Activated CD8-positive, alpha-beta memory T cell treated with anti-CD3 and anti-CD28 coated beads, Interleukin-2, amount 10 ng/mL, durations not matched to agents 7 days and 5 days (primary cell): ENCODE data around the gene ADAMTS17. TPM values are rescaled to one million over a fixed set of nuclear protein-coding genes. Genes with fewer than 3 reads are reported as not detected.

Experiments
- ATAC-seq: fragments of 150-1000 bp; cut with Tn5 transposase; one replicate; pipeline ENCODE4 v1.10.0; 2021; ENCODE audit warnings: moderate library complexity
- CTCF ChIA-PET: fragments of 350-600 bp; sonication (Branson Sonifier 250); formaldehyde crosslinking; loops from one replicate; lab custom pipeline; 2021; ENCODE audit warnings: antibody characterized with exemption; lab: Charles Lee
- DNase-seq: peaks from one replicate; pipeline ENCODE4 v3.0.0-alpha.2; 2020
- H3K27ac Mint-ChIP-seq: one replicate; pipeline ENCODE4 v1.8.0; 2021; ENCODE audit warnings: mild to moderate bottlenecking, mixed read lengths
- H3K27me3 Mint-ChIP-seq: one replicate; pipeline ENCODE4 v1.8.0; 2021; ENCODE audit warnings: mixed read lengths
- H3K36me3 Mint-ChIP-seq: one replicate; pipeline ENCODE4 v1.8.0; 2021; ENCODE audit warnings: mild to moderate bottlenecking, mixed read lengths
- H3K4me1 Mint-ChIP-seq: one replicate; pipeline ENCODE4 v1.8.0; 2021; ENCODE audit warnings: mixed read lengths
- H3K4me3 Mint-ChIP-seq: one replicate; pipeline ENCODE4 v1.8.0; 2021; ENCODE audit warnings: mild to moderate bottlenecking, moderate library complexity, mixed read lengths
- H3K9me3 Mint-ChIP-seq: one replicate; pipeline ENCODE4 v1.8.0; 2022; ENCODE audit warnings: low read depth, mixed read lengths
- total RNA-seq, 2 experiments: library from RNA; stranded (reverse); gene quantifications; one replicate each; pipeline ENCODE4 v1.2.3, GENCODE V29; 2021

ADAMTS17 gene
- total RNA-seq, 2 experiments from 2014 or later: 1.6 to 1.9 TPM

DNA sequence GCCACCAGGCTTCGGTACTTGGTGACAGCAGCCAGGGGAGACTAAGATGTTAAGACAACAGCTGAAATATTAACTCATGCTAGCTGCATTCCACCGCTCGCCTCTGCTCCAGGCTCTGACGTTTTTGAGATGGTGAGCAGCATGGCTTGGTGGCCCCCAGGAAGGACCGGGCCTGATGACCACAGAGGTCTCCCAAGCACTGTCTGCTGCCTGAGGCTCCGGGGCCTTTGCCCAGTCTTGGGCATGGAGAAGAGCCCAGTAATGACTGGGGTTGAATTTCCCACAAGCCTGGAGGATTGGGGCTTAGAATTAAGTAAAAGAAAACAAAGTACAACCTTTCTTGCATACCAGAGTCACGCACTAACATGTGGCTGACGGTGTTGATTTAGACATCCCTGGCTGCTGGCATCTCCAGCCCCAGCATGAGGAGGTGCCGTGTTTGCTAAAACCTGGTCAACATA, 364.9 kb downstream of the ADAMTS17 start:
- DNase-seq: no peak
- CTCF ChIA-PET: no interaction called here
- no peak overlapping the region for H3K4me3 Mint-ChIP-seq
- no peaks in the 10 kb centered on the region for H3K4me1 Mint-ChIP-seq
- no peaks in the 10 kb centered on the region for H3K27me3 Mint-ChIP-seq
- ATAC-seq: no peak
- H3K9me3 Mint-ChIP-seq: no peaks in the 10 kb centered on the region
- no peak overlapping the region for H3K27ac Mint-ChIP-seq
- H3K36me3 Mint-ChIP-seq: no peaks in the 10 kb centered on the region

DNA sequence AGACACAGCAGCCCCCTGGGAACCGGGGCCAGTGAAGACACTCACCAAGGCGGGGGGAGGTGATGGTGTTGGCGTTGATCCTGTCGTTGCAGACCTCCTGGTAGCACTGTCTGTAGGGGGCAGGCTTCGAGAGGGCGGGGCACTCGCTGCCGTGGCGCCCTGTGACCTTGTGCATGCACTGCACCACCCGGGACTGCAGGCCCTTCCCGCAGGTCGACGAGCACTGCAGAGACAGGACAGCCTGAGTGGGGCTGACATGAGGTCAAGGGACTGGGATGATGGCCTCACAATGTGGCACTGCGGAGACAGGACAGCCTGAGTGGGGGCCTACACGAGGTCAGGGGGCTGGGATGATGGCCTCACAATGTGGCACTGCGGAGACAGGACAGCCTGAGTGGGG, 365.8 kb downstream of the ADAMTS17 start:
- no peaks in the 10 kb centered on the region for H3K9me3 Mint-ChIP-seq
- H3K36me3 Mint-ChIP-seq: no peaks in the 10 kb centered on the region
- H3K4me3 Mint-ChIP-seq: no peak overlapping the region
- no peak for DNase-seq
- H3K27me3 Mint-ChIP-seq: no peaks in the 10 kb centered on the region
- no peak for ATAC-seq
- H3K4me1 Mint-ChIP-seq: no peaks in the 10 kb centered on the region
- no peak overlapping the region for H3K27ac Mint-ChIP-seq
- CTCF ChIA-PET: no interaction called here

DNA sequence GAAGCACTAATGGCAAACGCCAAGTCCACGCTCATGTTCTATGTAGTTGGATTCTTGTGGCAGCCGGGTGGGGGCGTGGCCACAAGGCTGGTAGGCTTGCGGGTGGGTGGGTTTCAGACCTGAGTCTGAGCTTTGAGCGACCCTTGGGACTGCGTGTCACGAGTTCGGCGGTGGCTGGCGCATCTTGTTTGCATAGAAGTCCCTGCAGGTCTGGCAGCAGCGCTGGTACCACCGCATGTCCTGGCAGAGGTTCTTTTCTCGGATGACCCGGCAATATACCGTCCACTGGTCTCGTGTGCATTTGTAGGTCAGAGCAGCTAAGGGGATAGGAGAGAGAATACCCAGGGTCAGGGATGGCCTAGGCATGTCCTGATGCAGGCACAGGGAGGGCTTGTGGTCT, 367.5 kb downstream of the ADAMTS17 start:
- ATAC-seq: no peak
- H3K27ac Mint-ChIP-seq: no peak overlapping the region
- no peaks in the 10 kb centered on the region for H3K4me1 Mint-ChIP-seq
- no peaks in the 10 kb centered on the region for H3K9me3 Mint-ChIP-seq
- CTCF ChIA-PET: no interaction called here
- no peak overlapping the region for H3K4me3 Mint-ChIP-seq
- no peaks in the 10 kb centered on the region for H3K36me3 Mint-ChIP-seq
- DNase-seq: no peak
- no peaks in the 10 kb centered on the region for H3K27me3 Mint-ChIP-seq

DNA sequence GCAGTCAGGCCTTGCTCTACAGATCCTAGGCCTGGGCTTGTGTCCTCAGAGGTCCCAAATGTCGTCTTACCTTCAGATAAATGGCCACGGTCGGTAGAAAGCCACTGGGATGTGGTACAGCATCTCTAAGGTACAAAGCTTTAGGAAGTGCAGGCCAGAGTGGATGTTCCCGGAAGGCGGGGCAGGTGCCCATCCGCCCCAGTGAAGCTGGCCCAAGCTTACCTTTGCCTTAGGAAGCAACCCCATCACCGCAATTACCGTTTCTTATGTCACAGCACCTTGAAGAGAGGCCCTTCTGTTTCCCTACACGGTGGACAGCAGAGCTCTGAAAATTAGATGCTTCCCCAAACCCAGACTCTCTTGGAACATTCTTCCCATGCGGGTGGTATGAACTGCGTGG, 368.4 kb downstream of the ADAMTS17 start:
- CTCF ChIA-PET: no interaction called here
- no peaks in the 10 kb centered on the region for H3K4me1 Mint-ChIP-seq
- no peak overlapping the region for H3K4me3 Mint-ChIP-seq
- no peaks in the 10 kb centered on the region for H3K36me3 Mint-ChIP-seq
- ATAC-seq (no peak), DNase-seq (no peak)
- H3K9me3 Mint-ChIP-seq: no peaks in the 10 kb centered on the region
- H3K27me3 Mint-ChIP-seq: no peaks in the 10 kb centered on the region
- no peak overlapping the region for H3K27ac Mint-ChIP-seq

DNA sequence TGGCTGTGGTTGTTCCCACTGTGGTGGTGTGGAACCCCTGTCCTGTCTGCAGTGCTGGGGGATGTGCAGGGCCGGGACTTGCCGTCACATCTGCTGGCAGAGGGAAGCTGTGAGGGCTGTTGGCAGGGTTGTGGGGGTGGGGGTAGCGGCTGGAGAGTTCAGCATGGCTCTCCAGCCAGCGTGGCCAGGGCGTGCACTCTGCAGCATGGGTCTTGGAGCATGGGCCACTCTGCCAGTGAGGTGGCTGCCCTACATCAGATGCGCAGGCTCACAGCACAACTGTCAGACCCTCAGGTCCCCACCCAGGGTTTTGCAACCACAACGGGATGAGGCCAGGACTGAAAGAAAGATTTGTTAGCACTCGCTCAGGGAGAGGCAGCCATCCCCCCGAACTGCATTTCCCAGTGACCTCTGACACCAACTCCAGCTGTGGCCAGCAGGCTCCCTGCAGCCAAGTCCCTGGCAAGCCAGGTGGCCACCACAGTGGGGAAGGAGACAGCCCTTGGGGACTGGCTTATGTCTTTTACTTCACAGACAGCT, 370.8 kb downstream of the ADAMTS17 start:
- ATAC-seq (no peak), DNase-seq (no peak)
- no peaks in the 10 kb centered on the region for H3K27me3 Mint-ChIP-seq
- no peak overlapping the region for H3K27ac Mint-ChIP-seq
- no peaks in the 10 kb centered on the region for H3K4me1 Mint-ChIP-seq
- H3K36me3 Mint-ChIP-seq: no peaks in the 10 kb centered on the region
- no peak overlapping the region for H3K4me3 Mint-ChIP-seq
- H3K9me3 Mint-ChIP-seq: no peaks in the 10 kb centered on the region
- CTCF ChIA-PET: no interaction called here

DNA sequence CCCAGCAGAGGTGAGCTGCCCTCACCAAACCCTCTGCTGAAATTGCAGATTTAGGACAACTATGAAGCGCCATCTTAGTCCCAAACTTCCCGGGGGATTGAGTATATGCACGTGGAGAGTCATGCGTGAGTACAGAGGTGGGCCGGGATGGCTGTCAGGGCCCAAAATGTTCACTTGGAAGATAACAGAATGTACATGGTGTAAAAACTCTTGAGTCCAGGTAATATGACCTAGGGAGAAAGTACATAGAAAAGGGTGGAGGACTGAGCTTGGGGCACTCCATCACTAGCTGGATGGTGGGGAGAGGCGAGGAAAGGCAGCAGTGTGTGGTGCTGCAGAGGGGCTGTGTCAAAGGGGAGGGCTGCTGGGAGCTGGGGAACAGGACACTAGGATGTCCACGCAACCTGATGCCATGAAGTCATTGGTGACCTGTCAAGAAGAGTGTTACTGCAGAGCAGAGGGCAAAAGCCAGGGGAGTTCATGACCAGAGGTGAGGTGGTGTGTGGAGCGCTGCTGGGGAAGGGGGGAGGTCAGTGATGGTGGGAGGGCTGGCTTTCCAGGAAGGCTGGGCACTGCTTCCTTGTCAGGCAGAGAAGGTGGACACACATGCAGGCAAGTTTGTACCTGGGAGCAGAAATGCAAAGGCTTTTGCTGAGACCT, 372.4 kb downstream of the ADAMTS17 start:
- CTCF ChIA-PET: no interaction called here
- DNase-seq: no peak
- Mint-ChIP-seq H3K4me1 (no peaks in the 10 kb centered on the region), H3K4me3 (no peak overlapping the region), H3K27ac (no peak overlapping the region), H3K27me3 (no peaks in the 10 kb centered on the region), H3K9me3 (no peaks in the 10 kb centered on the region), H3K36me3 (no peaks in the 10 kb centered on the region)
- no peak for ATAC-seq

DNA sequence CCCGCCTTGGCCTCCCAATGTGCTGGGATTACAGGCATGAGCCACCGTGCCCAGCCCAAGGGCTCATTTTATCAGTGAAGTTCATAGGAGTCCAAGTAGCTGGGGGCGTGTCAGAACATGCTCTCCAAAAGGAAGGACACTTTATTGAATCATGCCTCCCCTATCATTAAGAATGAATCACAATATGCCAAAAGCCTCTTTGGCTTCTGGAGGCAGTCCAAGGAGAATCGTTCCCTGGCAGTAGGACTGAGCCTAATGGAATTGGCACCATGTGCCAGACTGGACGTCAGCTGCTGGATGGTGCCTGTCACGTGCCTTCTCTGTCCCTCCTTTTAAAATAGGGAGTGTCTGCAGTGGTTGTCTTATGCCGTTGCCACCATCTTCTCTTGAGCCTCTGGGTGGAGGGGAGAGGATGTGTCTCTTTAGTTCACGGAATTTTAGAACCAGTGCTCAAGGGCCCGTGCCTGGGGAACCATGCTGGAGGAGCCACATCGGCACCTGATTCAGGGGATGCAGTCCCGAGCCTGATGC, 373.9 kb downstream of the ADAMTS17 start:
- no peak for ATAC-seq
- Mint-ChIP-seq H3K4me1 (no peaks in the 10 kb centered on the region), H3K4me3 (no peak overlapping the region), H3K9me3 (no peaks in the 10 kb centered on the region), H3K27me3 (no peaks in the 10 kb centered on the region), H3K36me3 (no peaks in the 10 kb centered on the region), H3K27ac (no peak overlapping the region)
- no peak for DNase-seq
- CTCF ChIA-PET: no interaction called here

DNA sequence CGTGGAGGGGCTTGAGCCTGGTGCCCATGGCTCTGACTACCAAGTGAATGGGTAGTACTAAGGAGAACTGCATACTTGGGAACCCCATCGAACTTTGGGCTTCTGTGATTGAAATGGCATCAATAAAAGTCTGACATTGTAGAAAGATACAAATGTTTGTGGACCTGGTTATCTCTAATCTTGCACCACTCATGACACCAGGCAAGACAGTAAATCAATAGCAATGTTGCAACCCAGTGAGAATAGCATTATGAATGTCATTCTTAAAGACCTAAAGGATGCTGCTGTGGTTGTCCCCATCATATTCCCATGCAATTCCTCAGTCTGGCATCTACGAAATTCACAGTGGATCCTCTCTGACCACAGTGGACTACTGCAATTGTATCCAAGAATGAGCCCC, 375.0 kb downstream of the ADAMTS17 start:
- Mint-ChIP-seq H3K4me3 (no peak overlapping the region), H3K27ac (no peak overlapping the region), H3K27me3 (no peaks in the 10 kb centered on the region), H3K36me3 (no peaks in the 10 kb centered on the region), H3K9me3 (no peaks in the 10 kb centered on the region), H3K4me1 (no peaks in the 10 kb centered on the region)
- no peak for ATAC-seq
- DNase-seq: no peak
- CTCF ChIA-PET: no interaction called here

DNA sequence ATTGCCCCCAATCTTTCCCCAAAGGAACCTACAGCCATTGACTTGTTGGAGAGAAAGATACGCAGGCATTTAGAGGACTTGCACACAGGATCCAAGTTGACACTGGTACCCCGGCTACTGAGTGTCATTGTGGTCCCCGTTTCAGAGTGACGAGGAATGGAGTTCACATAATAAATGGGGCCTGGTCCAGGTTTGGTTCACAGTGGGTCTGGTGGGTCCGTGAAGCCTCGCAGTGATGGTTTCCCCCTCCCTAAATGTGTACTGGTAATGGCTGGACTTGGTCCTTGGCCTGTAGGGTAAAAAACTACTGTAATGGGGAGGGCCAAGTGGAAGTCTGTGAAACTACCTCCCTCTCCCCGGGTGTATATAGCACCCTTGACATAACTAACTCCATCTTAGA, 376.4 kb downstream of the ADAMTS17 start:
- CTCF ChIA-PET: no interaction called here
- Mint-ChIP-seq H3K27ac (no peak overlapping the region), H3K36me3 (no peaks in the 10 kb centered on the region), H3K4me1 (no peaks in the 10 kb centered on the region), H3K9me3 (no peaks in the 10 kb centered on the region), H3K4me3 (no peak overlapping the region), H3K27me3 (peaks cover 2% of the 10 kb centered on the region)
- no peak for ATAC-seq
- DNase-seq: no peak

DNA sequence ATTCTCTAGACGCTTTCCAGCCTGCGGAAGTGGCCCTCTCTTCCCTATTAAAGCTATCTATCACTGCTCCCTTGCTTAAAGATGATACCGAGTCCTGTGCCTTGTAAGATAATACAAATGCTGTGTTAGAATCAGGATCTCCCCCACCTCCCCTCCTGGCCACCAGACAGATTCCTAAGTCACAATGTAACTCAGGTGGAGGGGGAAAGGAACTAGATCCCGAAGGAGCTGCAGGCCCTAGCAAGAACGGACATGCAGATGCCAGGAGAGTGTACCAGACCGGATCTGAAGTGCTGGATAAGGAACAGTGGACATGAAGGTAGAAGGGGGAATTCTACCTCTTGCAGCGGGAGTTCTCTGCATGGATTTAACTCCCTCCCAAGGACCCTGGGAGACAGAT, 377.8 kb downstream of the ADAMTS17 start:
- CTCF ChIA-PET: no interaction called here
- H3K4me3 Mint-ChIP-seq: no peak overlapping the region
- ATAC-seq (no peak), DNase-seq (peak; percentile 16)
- H3K4me1 Mint-ChIP-seq: no peaks in the 10 kb centered on the region
- no peak overlapping the region for H3K27ac Mint-ChIP-seq
- H3K9me3 Mint-ChIP-seq: no peaks in the 10 kb centered on the region
- H3K36me3 Mint-ChIP-seq: no peaks in the 10 kb centered on the region
- peaks cover 10% of the 10 kb centered on the region for H3K27me3 Mint-ChIP-seq

DNA sequence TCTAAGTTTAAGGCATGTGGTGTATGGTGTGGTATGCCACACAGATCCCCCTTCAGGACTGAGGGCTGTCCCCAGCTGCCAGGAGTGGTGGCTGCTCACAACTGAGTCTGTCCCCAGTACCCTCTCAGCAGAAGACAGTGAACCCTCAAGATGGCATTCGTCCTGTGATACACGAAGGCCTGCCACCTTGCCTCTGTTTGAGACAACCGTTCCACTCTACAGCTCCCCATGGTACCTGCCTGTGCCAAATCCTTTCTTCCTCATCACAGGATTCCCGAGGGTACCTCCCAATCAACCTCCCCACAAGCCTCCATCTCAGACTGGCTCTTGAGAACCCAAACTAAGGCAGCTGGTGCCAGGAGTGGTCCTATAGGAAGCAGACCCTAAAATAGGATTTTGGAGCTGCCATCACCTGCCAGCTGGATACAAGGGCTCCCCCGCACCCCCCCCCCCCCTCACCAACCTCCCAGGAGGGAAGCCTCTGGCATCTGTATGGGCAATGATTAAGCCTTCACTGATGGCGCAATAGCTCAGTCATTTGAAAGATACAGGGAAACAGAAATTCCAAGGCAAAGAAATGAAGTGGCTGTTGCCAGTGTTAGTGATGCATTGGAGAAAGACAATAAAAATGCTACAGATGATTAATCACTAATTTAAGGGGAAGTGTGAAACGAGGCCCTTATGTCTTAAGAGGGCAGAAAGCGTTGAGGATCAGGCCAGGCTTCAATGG, 378.5 kb downstream of the ADAMTS17 start:
- Mint-ChIP-seq H3K27ac (no peak overlapping the region), H3K36me3 (no peaks in the 10 kb centered on the region), H3K4me3 (no peak overlapping the region), H3K4me1 (no peaks in the 10 kb centered on the region), H3K9me3 (no peaks in the 10 kb centered on the region), H3K27me3 (peaks cover 10% of the 10 kb centered on the region)
- DNase-seq (peak; percentile 14), ATAC-seq (no peak)
- CTCF ChIA-PET: no interaction called here

DNA sequence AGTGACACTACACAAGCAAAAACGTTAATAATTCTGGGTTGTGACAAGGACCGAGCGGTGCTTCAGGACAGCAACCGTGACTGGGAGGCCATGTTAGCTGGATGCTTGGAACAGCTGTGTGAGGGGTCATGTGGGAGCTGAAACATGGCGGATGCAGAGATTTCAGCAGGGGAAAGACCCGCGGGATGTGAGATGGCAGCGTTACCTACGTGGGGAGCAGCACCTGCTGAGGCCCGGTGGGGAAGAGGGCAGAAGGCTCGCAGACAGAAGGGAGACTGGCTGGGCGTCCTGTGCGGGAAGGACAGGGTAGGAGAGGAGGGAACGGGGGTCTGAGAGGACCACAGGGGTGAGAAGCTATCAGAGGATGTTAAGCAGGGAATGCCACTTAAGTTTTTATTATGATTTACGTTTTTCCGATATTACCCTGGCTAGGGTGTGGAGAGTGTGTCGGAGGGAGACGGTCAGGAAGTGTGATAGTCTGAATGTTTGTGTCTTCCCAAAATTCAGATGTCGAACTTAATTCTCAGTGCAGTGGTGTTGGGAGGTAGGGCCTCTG, 379.7 kb downstream of the ADAMTS17 start:
- Mint-ChIP-seq H3K4me1 (no peaks in the 10 kb centered on the region), H3K27me3 (peaks cover 10% of the 10 kb centered on the region), H3K27ac (no peak overlapping the region), H3K36me3 (no peaks in the 10 kb centered on the region), H3K4me3 (no peak overlapping the region), H3K9me3 (no peaks in the 10 kb centered on the region)
- CTCF ChIA-PET: interaction anchor here (0.6 kb wide), 1 partner anchor 388 kb away, joined by 3 read pairs; no protein-coding TSS in a partner anchor
- no peak for ATAC-seq
- peak; percentile 19 for DNase-seq

DNA sequence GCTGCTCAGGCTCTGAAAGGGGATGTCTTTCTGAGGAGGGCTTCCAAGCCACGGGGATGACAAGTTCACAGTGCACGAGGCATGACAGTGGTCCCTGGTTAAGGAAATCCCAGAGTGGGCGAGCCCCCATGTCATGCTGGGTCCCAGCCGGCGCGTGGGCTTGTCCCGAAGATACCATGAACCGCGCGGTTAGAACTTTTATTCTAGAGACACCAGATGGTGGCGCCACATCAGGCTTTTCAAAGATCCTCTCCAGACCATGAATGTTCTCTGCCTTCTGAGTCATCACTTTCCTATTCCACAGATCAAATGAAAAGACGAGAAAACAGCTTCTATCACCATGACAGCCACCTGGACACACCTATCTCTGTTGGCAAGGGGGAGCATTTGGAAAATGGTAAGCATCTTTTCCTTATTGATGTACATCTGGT, 380.7 kb downstream of the ADAMTS17 start:
- H3K36me3 Mint-ChIP-seq: no peaks in the 10 kb centered on the region
- H3K4me3 Mint-ChIP-seq: no peak overlapping the region
- CTCF ChIA-PET: no interaction called here
- ATAC-seq (no peak), DNase-seq (peak; percentile 40)
- H3K27ac Mint-ChIP-seq: no peak overlapping the region
- H3K9me3 Mint-ChIP-seq: no peaks in the 10 kb centered on the region
- H3K4me1 Mint-ChIP-seq: no peaks in the 10 kb centered on the region
- H3K27me3 Mint-ChIP-seq: peaks cover 10% of the 10 kb centered on the region
